Stimulated activated CD8-positive, alpha-beta memory T cell treated with anti-CD3 and anti-CD28 coated beads, Interleukin-2, amount 100 ng/mL, for 1 hour (primary cell): Measurements from ENCODE around the gene OPCML.

Experiments
- DNase-seq, 2 donors: peaks; one replicate each; pipeline ENCODE4 v3.0.0-alpha.2; 2020; ENCODE audit warnings: low read depth in 2 of 2

OPCML gene

GRCh38 chr11:132895340-132895739 lies 637.0 kb downstream of the OPCML start:
- no peak for DNase-seq

DNA sequence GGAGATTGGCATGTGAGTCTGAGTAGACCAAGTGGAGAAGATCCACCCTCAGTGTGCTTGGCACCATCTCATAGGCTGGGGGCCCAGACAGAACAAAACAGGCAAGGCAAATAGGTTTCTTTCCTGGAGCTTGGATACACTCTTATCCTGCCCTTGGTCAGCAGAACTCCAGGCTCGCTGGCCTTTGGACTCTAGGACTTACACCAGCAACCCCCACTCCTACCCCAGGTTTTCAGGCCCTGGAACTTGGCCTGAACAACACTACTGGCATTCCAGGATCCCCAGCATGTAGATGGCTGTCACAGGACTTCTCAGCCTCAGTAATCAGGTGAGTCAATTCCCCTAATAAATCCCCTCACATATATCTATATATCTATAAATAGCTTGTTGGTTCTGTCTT lies 637.7 kb downstream of the OPCML start:
- no peak for DNase-seq

- no peak for DNase-seq
Observed at GRCh38 chr11:132892876-132893275, 639.4 kb downstream of the OPCML start.

DNA sequence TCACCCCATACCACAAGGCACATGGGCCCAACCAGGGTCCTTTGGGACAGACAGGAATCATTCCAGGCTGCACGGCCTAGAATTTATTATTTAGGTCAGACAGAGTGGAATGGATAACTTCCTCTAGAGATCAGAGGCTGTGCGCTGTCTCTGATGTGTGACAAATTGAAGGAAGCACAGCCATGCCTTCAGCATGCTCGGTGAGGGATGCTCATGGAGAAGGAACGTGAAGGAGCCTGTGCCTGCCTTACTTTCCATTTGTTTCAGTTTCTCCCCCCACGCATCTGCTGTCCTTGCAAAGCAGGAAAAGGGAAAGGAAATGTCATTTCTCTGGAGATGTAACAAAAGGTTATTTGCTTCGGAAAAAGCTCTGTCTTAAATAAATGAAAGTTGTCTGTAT lies 644.1 kb downstream of the OPCML start:
- no peak for DNase-seq

- DNase-seq, result no peak
Observed at GRCh38 chr11:132886335-132886734, 646.0 kb downstream of the OPCML start.

GRCh38 chr11:132883241-132883640 lies 649.1 kb downstream of the OPCML start:
- no peak for DNase-seq

GRCh38 chr11:132881622-132882021 lies 650.7 kb downstream of the OPCML start:
- DNase-seq, result no peak

GRCh38 chr11:132878111-132878510 lies 654.2 kb downstream of the OPCML start:
- no peak for DNase-seq

- no peak for DNase-seq
Observed at GRCh38 chr11:132876705-132877104, 655.6 kb downstream of the OPCML start.

DNA sequence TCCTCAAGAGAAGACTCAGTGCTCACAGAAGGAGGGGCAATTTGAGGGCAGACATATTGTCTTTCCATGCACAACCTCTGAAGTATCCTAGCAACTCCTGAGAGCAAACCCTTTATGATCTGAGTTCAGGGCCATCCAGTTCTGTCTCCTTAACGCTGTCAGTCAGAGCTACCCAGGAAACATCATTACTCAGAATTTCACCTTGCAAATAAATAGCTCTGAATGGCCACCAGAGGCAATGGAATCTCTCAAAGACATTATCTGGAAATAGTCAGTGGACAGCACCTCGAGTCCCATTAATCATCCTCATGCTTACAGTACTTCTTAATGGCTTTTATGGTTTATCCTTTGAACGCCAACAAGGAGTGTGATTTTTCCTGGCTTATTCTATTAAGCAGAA lies 656.1 kb downstream of the OPCML start:
- DNase-seq, result no peak

GRCh38 chr11:132874638-132875037 lies 657.7 kb downstream of the OPCML start:
- no peak for DNase-seq

DNA sequence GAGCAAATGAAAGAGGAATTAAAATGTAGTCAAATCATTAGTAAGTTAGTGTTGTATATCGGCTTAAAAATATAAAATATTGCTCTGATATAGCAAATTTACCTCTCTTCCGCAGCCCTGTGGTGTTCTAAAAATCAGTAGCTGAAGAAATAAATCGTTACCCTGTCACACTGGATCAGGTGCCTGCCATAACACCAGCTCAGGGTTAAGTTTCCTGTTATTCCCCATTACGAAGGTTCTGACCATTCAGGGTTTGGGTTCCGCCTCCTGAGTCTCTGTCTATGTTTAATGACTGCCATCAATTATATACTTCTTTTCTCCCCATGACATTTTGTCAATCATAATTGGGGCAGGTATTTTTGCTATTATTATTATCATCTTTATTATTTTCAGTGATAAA lies 658.5 kb downstream of the OPCML start:
- DNase-seq, result no peak

DNA sequence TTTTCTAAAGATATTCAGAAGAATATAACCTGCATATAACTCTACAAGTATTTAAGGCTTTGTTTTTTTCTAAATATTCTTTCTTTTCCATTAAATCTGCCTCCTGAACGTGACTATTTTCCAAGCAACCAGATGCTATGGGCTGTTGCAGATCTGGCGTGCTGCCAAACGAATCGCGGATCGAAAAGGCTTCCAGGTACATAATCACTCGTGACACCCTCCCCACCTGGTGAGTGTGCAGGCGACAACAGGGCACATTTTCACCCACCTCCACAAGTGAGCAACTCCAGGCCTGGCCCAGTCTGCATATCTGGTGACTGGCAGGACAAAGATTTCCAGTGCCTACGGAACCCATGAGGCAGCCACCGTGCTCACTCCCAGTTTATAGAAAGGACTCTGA lies 660.1 kb downstream of the OPCML start:
- no peak for DNase-seq

GRCh38 chr11:132866783-132867545 lies 665.3 kb downstream of the OPCML start:
- DNase-seq, result no peak

DNA sequence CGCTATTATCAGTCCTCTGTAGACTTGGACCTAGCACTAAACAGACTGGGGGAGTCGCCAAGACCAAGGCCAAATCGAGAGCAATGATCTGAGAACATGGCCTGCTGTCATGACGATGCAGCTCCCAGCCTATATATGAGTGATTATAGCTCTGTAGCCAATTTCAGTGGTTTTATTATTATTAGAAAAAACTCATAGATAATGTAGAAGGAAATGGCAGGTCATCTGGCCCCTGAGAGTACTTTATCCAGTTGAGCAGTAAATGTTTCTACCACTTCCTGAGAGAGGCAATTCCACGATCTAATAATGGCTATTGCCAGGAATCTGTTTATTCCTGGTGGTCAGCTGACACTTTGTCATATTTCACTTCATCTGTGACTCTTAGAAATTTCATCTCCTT lies 666.7 kb downstream of the OPCML start:
- DNase-seq, result no peak

DNA sequence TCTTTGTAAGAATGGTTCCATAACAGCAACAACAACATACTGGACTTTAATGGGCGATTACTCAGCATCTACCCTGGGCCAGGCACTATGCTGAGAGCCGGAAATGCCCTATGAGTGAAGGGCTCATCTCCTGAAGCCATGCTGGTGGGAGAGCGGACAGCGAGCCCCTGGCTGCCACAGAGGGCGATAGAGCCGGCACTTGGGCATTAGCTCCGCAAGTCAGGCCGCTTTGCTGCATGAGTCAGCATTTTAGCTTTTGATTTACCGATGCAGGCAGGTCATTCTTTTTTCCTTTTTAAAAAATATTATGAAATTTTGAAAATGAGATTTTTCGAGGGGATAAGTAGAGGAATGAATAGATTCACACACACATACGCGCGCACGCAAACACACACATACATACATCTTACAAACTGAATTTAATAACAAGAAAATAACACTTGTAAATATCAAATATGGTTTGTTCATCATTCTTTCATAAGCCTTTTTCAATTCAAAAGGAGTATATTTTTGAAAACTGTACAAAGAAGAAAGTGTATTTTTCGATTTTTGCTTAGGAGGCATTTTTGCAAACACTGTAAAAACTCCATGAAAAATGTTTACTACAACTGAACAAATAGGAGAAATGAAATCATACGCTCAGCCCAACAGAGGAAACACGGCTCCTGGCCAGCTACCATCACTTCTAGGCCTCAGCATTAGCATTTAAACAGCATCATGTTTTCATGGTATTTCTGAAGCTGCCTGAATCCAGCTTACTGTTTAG lies 667.3 kb downstream of the OPCML start:
- no peak for DNase-seq

DNA sequence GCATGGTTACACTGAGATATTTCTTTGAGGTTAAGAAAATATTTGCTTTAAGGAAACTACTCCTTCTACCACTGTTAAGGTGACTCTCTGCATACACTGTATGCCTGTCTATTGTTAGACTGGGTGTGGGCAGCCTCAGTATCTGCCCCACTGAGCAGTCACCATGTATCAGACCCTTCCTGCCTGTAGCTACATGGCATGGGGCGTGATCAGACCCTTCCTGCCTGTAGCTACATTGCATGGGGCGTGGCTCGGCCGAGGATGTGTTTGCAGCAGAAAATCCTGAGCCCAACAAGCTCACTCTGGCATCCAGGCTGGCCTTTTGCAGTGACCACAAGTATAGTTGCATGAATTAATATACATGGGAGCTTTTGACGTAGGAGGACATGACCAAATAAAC lies 669.4 kb downstream of the OPCML start:
- DNase-seq, result no peak

DNA sequence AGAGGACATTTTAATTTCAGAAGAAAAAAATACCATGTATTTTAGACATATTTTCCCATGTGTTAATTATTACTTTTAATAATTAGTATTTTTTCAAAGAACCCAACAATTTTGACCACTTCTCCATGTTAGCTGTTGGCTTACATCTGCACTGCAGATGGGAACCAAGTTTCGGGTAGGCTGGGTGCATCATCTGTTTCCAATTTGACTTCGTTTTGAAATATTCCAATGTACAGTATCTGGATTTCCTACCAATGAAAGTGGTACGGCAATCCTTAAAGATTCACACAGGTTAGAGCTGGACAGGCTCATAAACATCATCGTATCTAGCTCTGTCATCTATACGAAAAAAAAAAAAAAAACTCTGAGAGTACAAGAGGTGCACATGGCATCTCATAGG lies 670.2 kb downstream of the OPCML start:
- DNase-seq, result no peak

DNA sequence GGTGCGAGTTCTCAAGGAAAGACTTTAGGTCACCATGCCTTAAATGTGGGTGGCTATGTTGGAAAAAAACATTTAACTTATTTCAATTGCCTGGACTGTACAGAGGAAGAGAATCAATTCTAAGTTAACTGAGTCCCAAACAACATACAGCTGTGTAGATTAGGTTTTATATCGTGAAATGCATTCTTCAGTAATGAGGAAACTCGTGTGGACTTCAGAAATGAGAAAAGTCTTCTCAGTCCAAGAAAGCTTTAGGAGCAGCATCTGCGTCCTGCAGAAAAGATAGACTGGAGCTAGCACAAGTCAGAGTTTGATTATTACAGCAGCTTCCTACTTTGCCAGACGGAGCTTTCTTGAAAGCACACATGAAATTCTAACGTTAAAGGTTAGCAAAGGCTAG lies 673.0 kb downstream of the OPCML start:
- no peak for DNase-seq

- no peak for DNase-seq
Observed at GRCh38 chr11:132858223-132858622, 674.1 kb downstream of the OPCML start.

DNA sequence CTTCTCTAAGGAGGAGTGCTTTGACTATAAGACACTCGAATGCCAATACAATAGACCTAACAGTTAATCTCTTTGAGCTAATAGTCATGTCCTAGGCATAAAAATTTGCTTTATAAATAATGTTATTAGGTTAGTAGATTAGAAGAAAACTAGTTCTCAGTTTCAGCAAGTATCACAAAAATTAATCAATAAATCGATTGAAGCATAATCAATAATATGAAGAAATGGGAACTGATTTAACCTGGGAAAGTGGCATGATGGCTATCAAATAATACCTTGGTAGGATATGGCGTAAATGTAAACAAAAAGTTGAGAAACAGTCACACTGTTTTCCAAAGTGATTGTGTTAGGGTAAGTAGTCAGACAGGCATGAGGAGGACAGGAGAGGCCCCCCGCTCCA lies 676.3 kb downstream of the OPCML start:
- DNase-seq, result no peak

- no peak for DNase-seq
Observed at GRCh38 chr11:132855516-132855915, 676.8 kb downstream of the OPCML start.

DNA sequence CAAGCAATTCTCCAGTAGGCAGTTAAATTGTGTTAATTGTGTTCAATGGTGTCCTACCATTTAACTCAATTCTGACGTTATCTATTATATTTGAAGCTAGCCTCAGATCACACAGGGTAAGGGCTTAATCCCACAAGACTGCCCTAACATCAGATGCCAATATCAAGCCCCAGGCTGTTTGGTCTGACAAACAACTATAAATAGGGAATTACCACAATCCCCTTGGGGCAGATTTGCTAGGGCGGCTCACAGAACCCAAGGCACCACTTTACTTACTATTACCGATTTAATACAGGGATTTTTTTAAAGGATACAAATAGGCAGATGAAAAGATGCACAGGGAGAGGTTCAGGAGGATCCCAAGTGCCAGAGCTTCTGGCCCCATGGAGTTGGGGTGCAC lies 678.4 kb downstream of the OPCML start:
- DNase-seq, result no peak
